HG03442 (cell line): ENCODE measurements around the gene SMCO2.
"Not testable (repeated sequence)": the region's sequence is repeated elsewhere in the genome, so short reads cannot be mapped to it uniquely, and the experiment has no call there.

Source experiments
- ATAC-seq: cut with Tn5 transposase; IDR thresholded peaks from one replicate; pipeline ENCODE4 v1.9.1; 2021; ENCODE audit warnings: mild to moderate bottlenecking, moderate library complexity; ENCODE audit not compliant: unreplicated experiment

SMCO2 gene

GRCh38 chr12:27523642-27524493 is 77.3 kb downstream of the SMCO2 start, which contains the start of gene PPFIBP1:
TSS of gene PPFIBP1 (plus strand) at chr12:27524206. CDS start at chr12:27633397, 109,191 bp downstream.
- ATAC-seq, result peak; percentile 89

GRCh38 chr12:27524494-27524835 is 77.9 kb downstream of the SMCO2 start:
- ATAC-seq, result no peak

- no peak for ATAC-seq
Observed at GRCh38 chr12:27524839-27525753, 78.6 kb downstream of the SMCO2 start.

GRCh38 chr12:27527512-27527911 is 81.0 kb downstream of the SMCO2 start:
- ATAC-seq, result no peak

- ATAC-seq, result no peak
Observed at GRCh38 chr12:27528788-27529187, 82.3 kb downstream of the SMCO2 start.

GRCh38 chr12:27530157-27530922 is 83.8 kb downstream of the SMCO2 start:
- no peak for ATAC-seq

GRCh38 chr12:27531896-27532295 is 85.4 kb downstream of the SMCO2 start:
- no peak for ATAC-seq

- peak; percentile 60 for ATAC-seq
Observed at GRCh38 chr12:27534060-27534764, 87.7 kb downstream of the SMCO2 start.

- ATAC-seq, result peak; percentile 21
Observed at GRCh38 chr12:27534765-27535161, 88.2 kb downstream of the SMCO2 start.

GRCh38 chr12:27535318-27535717 is 88.8 kb downstream of the SMCO2 start:
- ATAC-seq, result no peak

- ATAC-seq, result no peak
Observed at GRCh38 chr12:27537855-27538675, 91.5 kb downstream of the SMCO2 start.

- ATAC-seq, result no peak
Observed at GRCh38 chr12:27539191-27539631, 92.7 kb downstream of the SMCO2 start.

- no peak for ATAC-seq
Observed at GRCh38 chr12:27541031-27541719, 94.6 kb downstream of the SMCO2 start.

GRCh38 chr12:27542628-27543027 is 96.1 kb downstream of the SMCO2 start:
- ATAC-seq, result no peak

- not testable (repeated sequence) for ATAC-seq
Observed at GRCh38 chr12:27544858-27545257, 98.3 kb downstream of the SMCO2 start.

- ATAC-seq, result no peak
Observed at GRCh38 chr12:27545665-27546064, 99.1 kb downstream of the SMCO2 start.

- no peak for ATAC-seq
Observed at GRCh38 chr12:27547592-27547991, 101.1 kb downstream of the SMCO2 start.

GRCh38 chr12:27548301-27549199 is 102.0 kb downstream of the SMCO2 start:
- no peak for ATAC-seq
